Hepatocyte (in vitro differentiated cells): ENCODE results near the gene PTTG1. TPM values are rescaled to one million over a fixed set of nuclear protein-coding genes. Genes with fewer than 3 reads are reported as not detected.

Experiments
- DNase-seq: peaks from one replicate; pipeline ENCODE4 v3.0.0-alpha.2; 2016; ENCODE audit warnings: low spot score
- H2AFZ ChIP-seq: fragments of 200-600 bp; sonication (generic); 2 replicates; pipeline ENCODE4 v1.6.0; 2016; ENCODE audit warnings: antibody characterized with exemption, mild to moderate bottlenecking
- H3K27ac ChIP-seq: fragments of 200-600 bp; sonication (generic); 2 replicates; pipeline ENCODE4 v1.5.1; 2016; ENCODE audit warnings: mild to moderate bottlenecking
- H3K27me3 ChIP-seq: fragments of 200-600 bp; sonication (generic); 2 replicates; pipeline ENCODE4 v1.6.1; 2016
- H3K36me3 ChIP-seq: fragments of 200-600 bp; sonication (generic); replicated peaks from 2 replicates; pipeline ENCODE4 v1.5.1; 2016; ENCODE audit warnings: low read depth; ENCODE audit not compliant: insufficient read depth
- H3K4me1 ChIP-seq: fragments of 200-600 bp; sonication (generic); 2 replicates; pipeline ENCODE4 v1.5.1; 2016; ENCODE audit warnings: mild to moderate bottlenecking, moderate library complexity; ENCODE audit not compliant: insufficient read depth
- H3K4me2 ChIP-seq: fragments of 200-600 bp; sonication (generic); 2 replicates; pipeline ENCODE4 v1.6.0; 2016
- H3K4me3 ChIP-seq: fragments of 200-600 bp; sonication (generic); 2 replicates; pipeline ENCODE4 v1.5.1; 2016; ENCODE audit warnings: mild to moderate bottlenecking
- H3K79me2 ChIP-seq: fragments of 200-600 bp; sonication (generic); 2 replicates; pipeline ENCODE4 v1.6.0; 2017; ENCODE audit warnings: mild to moderate bottlenecking
- H3K9me2 ChIP-seq: fragments of 200-600 bp; sonication (generic); replicated peaks from 2 replicates; pipeline ENCODE4 v1.6.0; 2017; ENCODE audit warnings: mild to moderate bottlenecking; ENCODE audit not compliant: insufficient read depth
- H3K9me3 ChIP-seq: fragments of 200-600 bp; sonication (generic); 2 replicates; pipeline ENCODE4 v1.5.1; 2016; ENCODE audit warnings: low read depth, mild to moderate bottlenecking
- H4K20me1 ChIP-seq: fragments of 200-600 bp; sonication (generic); 2 replicates; pipeline ENCODE4 v1.6.0; 2016; ENCODE audit warnings: mild to moderate bottlenecking; ENCODE audit not compliant: insufficient read depth, poor library complexity, severe bottlenecking
- CTCF ChIP-seq: fragments of 200-600 bp; sonication (generic); IDR thresholded peaks from 2 replicates; pipeline ENCODE4 v1.5.1; 2016; ENCODE audit warnings: antibody characterized with exemption, mild to moderate bottlenecking; ENCODE audit not compliant: poor library complexity
- EZH2 ChIP-seq: fragments of 200-600 bp; sonication (generic); IDR thresholded peaks from 2 replicates; pipeline ENCODE4 v1.6.1; 2016; ENCODE audit warnings: antibody characterized with exemption, mild to moderate bottlenecking, borderline replicate concordance
- EZH2phosphoT487 ChIP-seq: fragments of 200-600 bp; sonication (generic); IDR thresholded peaks from one replicate; pipeline ENCODE4 v1.6.1; 2018; ENCODE audit warnings: antibody characterized with exemption, mild to moderate bottlenecking, low read depth, moderate library complexity; ENCODE audit not compliant: unreplicated experiment, severe bottlenecking
- WGBS: methylation state at CpG from one replicate; pipeline ENCODE4 v1.1.6; 2016; ENCODE audit warnings: low lambda C conversion rate; ENCODE audit errors: missing lambda C conversion rate; 5-methylcytosine and 5-hydroxymethylcytosine counted together
- polyA plus RNA-seq: library from polyadenylated mRNA; unstranded; fragments of >200 nt; fragmentation: Nextera tagmentation; extraction: Ambion mirVana; gene quantifications from 2 replicates; pipeline ENCODE4 v1.2.1, GENCODE V29; 2016
- total RNA-seq: library from RNA; depleted of rRNA; stranded (reverse); fragments of >200 nt; gene quantifications from 2 replicates; pipeline ENCODE4 v1.2.3, GENCODE V29; 2014

PTTG1 gene
- total and polyA plus RNA-seq, 2 experiments from 2014 or later = 18.8 to 49.2 TPM

GRCh38 chr5:160461378-160461777 lies 39.7 kb downstream of the PTTG1 start:
- Histone ChIP-seq H3K36me3 (no peaks in the 10 kb centered on the region), H3K27me3 (no peaks in the 10 kb centered on the region), H3K4me3 (no peak overlapping the region), H2AFZ (no peak overlapping the region), H3K4me1 (peaks cover 13% of the 10 kb centered on the region), H3K9me2 (no peaks in the 10 kb centered on the region), H3K79me2 (no peaks in the 10 kb centered on the region), H3K4me2 (no peak overlapping the region), H3K27ac (no peak overlapping the region), H3K9me3 (no peaks in the 10 kb centered on the region), H4K20me1 (no peaks in the 10 kb centered on the region)
- no peak for DNase-seq
- 83% methylated on average over 6 of the region's 6 CpGs for whole genome bisulfite sequencing
- no peak for TF ChIP-seq CTCF
- TF ChIP-seq EZH2phosphoT487 = no peak
- TF ChIP-seq EZH2 = no peak

- Histone ChIP-seq H3K9me2 (no peaks in the 10 kb centered on the region), H4K20me1 (no peaks in the 10 kb centered on the region), H3K9me3 (no peaks in the 10 kb centered on the region), H3K4me2 (no peak overlapping the region), H3K79me2 (no peaks in the 10 kb centered on the region), H3K4me3 (no peak overlapping the region), H3K4me1 (peaks cover 21% of the 10 kb centered on the region), H3K27me3 (no peaks in the 10 kb centered on the region), H3K27ac (no peak overlapping the region), H2AFZ (no peak overlapping the region), H3K36me3 (no peaks in the 10 kb centered on the region)
- 67% methylated on average over 2 of the region's 2 CpGs for WGBS
- DNase-seq = no peak
- TF ChIP-seq EZH2 (no peak), CTCF (no peak), EZH2phosphoT487 (no peak)
Measured at GRCh38 chr5:160462167-160462566, 40.5 kb downstream of the PTTG1 start.

- Histone ChIP-seq H3K9me3 (no peaks in the 10 kb centered on the region), H3K36me3 (no peaks in the 10 kb centered on the region), H3K27me3 (no peaks in the 10 kb centered on the region), H4K20me1 (no peaks in the 10 kb centered on the region), H3K4me2 (no peak overlapping the region), H3K9me2 (no peaks in the 10 kb centered on the region), H3K27ac (no peak overlapping the region), H3K79me2 (no peaks in the 10 kb centered on the region), H2AFZ (no peak overlapping the region), H3K4me3 (no peak overlapping the region), H3K4me1 (peaks cover 31% of the 10 kb centered on the region)
- no peak for TF ChIP-seq EZH2
- TF ChIP-seq EZH2phosphoT487 = no peak
- no peak for TF ChIP-seq CTCF
- whole genome bisulfite sequencing = 91% methylated on average over 4 of the region's 4 CpGs
- DNase-seq = no peak
Measured at GRCh38 chr5:160463227-160463626, 41.6 kb downstream of the PTTG1 start.
